NCI-H1048 (cell line): ENCODE measurements around the gene RAD51B.

ENCODE experiments used
- DNase-seq: peaks from one replicate; lab custom pipeline; 2025; lab: John Stamatoyannopoulos, UW

Gene RAD51B

GRCh38 chr14:68708343-68708742 lies 888.8 kb downstream of the RAD51B start:
- DNase-seq: no peak

- DNase-seq: no peak
Observed at GRCh38 chr14:68709007-68709406, 889.4 kb downstream of the RAD51B start.

DNA sequence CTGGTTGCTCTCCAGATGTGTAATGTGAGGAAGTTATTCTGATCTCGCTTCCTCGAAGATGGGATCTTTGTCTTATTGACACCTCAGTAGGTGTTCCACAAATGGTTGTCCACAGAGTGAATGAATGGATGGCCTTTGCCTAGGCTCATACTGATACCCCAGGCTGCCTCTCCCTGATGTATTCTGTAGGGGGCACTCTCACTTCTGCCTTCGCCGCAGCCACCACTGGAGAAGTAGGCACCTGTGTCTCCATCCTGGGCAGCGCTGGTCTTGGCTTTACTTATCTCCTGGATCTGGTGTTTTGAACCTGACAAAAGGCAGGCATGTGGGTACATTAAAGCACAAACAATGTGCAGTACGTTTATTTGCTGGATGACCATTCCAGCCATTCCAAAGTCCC lies 891.2 kb downstream of the RAD51B start:
- no peak for DNase-seq

DNA sequence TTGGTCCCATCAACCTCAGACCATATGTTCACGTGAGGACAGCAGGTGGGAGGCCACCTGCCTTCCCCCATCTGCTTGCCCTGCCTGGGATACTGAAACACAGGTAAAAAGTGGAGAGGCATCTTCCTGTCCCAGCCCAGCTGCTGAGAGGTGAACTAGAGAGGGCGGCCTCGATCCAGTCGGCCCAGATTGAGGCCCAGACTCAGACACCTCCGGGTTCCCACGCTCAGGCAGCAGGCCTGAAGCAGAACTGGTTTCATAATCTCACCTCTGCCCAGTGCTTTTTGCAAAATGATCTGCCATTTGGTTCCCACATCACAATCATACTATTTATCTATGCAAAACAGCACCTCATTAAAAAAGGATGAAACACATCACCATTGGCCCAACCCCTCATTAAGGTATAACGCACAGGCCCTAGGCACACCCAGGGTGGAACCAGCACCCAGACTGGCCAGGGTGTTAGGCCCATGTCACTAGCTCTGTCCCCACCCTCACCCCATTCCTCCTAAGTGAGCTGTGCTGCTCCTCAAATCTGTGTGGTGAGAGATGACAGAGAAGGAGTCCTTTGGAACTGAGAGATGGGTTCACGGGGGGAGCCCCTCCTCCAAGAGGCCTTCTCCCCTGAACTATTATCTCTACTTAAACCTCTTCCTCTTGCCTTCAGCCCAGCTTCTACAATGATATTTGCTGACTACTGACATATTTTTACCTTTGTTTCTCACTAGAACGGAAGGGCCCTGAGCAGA lies 892.2 kb downstream of the RAD51B start:
- DNase-seq: no peak

GRCh38 chr14:68712703-68713370 lies 893.3 kb downstream of the RAD51B start:
- no peak for DNase-seq

GRCh38 chr14:68713782-68714181 lies 894.2 kb downstream of the RAD51B start:
- no peak for DNase-seq

DNA sequence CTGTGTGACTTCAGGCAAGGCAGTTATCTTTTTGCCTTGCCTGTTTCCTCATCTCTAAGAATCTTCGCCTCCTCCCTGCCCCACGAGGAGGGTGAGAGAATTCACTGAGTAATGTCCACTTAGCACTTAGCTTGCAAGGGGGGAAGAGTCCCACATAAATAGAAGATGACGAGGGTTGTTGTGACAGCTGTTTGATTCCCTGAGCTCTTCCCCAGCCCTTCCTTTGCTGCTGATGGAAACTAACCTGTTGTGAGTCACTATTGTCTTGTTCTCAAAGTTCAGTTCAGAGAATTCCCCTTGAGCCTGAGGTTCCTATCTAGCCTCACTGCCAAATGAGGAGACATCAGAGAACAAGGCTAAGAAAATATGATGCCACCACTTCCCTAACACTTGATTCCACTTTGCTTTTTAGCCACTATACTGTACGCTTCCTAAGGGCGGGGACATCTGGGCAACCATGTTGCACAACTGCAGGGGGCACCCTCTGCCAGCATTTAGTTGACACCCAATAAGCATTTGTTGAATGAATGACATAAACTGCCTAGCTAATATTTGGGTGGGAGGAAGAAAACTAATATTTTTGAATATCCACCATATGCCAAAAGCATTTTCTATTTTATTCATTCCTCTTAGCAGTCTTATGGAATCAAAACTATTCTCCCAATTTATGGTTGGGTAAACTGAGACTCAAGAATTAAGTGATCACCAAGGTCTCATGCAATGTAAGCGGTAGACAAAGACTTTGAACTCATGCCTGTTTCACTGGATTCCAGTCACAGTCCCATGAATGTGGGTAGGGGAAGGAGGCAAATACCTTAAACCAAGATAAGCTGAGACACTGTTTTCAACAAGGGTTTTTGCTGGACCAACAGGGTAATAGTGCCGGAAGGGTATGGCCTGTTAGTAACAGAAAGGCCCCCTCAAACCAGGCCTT lies 895.7 kb downstream of the RAD51B start:
- no peak for DNase-seq

DNA sequence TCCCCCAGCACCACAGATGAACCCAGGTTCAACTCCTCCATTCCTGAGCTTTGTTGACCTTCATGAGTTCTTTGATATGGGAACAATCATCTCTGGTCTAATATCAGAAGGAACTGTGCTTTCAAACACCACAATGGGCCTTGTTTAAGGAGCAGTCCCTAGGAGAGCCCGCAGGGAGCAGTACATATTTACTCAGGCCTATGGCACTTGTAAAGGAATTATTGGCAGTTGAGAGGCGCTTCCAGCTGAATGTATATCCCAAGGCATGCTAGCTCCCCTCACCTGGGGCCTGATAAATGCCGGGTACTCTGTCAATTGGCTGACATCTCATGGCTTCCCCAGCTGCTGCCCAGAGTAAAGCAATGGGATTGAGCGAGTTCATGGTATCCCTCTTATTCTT lies 897.1 kb downstream of the RAD51B start:
- no peak for DNase-seq

DNA sequence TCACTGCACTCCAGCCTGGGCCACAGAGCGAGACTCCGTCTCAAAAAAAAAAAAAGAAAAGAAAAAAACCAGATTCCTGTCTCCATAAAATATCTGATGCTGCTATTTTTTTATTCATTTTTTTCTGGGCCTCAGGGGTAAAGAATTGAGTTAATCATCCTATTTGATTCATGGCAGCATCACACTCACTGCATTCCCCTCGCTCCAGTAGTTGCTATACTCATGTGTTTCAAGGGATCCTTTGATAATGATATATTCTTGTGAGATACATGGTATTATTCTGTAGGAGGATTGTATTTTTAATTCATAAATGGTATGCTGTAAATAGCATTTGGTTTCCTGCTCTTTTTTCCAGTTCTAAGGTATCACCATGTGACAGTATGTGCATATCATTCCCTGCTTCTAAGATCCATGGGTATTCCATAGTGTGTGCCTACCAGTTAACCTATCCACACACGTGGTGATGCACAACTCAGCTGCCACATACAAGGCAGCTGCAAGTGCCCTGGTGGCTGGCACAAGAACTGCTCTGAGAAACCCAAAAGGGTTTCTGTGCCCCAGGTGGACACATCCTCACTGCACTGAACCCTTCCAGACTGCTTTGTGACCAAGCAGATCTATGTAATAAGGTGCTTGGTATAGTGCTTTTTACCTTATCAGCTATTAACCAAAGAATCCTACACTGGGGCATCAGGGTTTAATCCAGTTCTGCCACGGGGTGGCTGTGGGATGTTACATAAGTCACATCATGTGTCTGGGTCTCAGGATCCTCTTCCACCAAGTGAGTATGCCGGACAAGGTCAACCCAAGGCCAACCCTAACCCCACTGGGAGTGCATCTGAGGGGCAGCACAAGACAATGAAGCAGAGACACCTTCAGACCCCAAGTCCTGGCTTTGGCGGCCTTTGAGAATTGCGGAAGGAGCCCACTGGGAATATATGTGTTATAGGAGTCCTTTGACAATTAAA lies 898.7 kb downstream of the RAD51B start:
- no peak for DNase-seq

DNA sequence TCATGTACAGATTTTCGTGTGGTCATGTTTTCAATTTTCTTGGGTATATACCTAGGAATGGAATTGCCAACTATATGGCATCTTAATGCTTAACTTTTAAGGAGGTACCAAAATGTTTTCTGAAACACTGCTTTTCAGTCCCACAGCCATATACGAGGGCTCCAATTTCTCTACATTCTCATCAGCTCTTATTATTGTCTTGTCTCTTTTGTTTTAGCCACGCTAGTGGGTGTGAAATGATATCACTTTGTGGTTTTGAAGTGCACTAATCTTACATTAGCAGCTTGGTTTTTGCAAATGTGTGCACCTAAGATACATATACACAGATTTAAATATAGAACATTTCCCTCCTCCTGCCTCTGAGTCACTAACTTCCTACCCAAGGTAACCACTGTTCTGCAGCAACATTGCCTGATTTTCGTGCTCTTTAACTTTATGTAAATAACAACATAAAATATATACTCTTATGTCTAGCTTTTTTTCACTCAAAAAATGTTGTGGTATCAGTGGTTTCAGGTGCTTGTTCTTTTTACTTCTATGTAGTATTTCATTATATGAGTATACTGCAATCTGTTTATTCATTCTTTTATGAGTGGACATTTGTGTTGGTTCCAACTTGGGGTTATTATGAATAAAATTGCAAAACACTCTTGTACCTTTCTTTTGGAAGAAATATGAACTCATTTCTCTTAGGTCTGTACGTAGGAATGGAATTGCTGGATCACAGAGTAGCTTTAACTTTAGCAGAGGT lies 900.2 kb downstream of the RAD51B start:
- DNase-seq: no peak

DNA sequence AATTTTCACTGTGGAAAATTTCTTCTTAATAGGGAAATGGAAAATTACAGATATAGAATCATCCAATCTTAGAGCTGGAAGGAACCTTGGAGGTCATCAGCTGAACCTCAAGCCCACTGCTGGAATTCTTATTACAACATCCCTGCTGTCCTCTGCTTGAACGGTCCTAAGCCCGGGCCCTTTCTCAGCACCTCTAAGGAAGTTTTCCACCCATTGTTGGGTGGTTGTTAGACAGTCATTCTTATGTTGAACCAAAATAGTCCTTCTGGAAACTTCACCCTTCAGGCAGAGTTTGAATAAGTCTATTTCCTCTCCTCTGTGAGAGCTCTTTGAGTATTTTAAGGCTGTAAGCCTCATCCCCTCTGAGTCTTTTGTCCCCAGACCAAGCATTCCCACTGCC lies 902.6 kb downstream of the RAD51B start:
- no peak for DNase-seq

- DNase-seq: no peak
Observed at GRCh38 chr14:68722968-68723566, 903.5 kb downstream of the RAD51B start.

DNA sequence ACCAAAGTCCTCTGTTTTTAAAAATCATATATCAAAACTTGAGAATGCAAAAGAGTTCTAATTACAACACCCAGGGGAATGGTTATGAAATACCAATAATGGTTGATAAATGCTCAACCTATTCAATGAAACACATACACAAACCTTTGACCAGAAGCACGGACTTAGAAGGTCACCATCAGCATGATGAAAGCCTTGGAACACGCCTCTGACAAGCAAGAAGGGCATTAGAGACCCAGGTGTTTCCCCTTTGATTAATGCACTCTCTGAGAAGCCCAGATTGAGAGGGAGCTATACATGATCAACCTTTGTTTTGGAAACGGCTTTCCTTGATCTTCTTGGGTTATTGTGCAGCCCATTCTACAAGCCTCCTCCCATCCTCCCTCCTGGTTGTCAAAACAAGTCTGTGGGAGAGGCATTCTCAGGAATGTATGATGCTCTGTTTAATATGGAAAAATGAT lies 904.3 kb downstream of the RAD51B start:
- DNase-seq: no peak

DNA sequence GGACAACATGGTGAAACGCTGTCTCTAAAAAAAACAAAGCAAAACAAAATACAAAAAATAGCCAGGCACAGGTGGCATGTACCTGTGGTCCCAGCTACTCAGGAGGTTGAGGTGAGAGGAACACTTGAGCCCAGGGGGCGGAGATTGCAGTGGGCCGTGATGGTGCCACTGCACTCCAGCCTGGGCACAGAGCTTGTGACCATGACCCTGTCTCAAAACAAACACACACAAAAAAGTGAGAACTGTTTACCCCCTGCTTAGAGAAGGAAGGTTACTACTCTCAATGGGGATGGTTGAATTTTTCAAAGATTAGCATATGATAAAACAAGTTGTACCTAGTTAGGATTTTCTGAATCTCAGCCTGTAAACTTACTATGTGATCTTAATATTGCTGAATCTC lies 905.3 kb downstream of the RAD51B start:
- no peak for DNase-seq

- no peak for DNase-seq
Observed at GRCh38 chr14:68726093-68726695, 906.6 kb downstream of the RAD51B start.

GRCh38 chr14:68727315-68728047 lies 907.9 kb downstream of the RAD51B start:
- DNase-seq: no peak

DNA sequence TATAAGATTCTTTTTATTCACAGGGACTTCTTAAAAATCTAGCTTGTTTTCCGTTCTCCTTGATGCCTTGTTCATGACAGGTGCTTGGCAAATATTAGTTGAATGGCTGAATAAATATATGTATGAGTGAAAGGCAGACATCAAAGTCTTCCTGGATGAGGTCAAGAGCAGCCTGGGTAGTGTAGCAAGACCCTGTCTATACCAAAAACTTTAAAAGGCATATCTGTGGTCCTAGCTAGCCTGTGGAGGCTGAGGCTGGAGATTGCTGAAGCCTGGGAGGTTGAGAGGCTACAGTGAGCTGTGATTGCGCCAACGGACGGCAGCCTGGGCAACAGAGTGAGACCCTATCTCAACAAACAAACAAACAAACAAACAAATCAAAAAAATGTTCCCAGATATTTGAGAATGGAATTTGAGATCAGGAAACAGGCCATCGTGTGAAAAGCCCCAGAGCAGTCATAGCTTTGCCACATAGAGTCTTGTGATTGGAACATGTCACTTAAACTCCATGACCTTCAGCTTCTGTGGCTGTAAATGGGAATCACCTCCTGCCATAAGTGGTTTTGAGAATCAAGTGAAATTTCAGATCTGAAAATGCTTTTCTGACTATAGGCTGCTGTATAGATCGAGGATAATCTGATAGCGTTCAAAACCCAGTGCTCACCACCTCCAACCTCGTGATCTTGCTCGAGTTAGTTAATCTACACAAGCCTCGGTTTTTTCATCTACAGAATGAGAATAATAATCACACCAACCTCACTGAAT lies 908.9 kb downstream of the RAD51B start:
- no peak for DNase-seq

DNA sequence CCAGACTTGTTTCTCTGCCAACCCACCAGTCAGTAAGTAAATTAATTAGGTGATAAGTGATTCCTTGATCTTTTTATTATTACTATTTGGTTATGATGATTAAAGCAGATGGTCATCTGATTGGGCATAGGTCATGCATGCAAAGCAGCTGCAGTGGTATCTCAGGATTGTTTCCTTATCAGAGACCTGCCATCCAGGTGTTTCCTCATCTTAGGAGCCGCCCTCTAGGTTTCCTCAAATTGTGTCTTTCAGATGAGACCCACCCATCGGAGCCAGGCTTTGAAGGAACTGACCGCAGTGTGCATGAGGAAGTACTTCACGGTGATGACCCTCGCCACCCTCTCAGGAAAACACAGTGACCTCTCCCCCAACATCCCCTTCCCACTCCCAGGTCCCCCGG lies 910.0 kb downstream of the RAD51B start:
- DNase-seq: no peak
